ENCODE results near the gene KLF3.

KLF3 gene

GRCh38 chr4:38630519-38630918 is 33.5 kb upstream of the KLF3 start:
- DNase-seq (ENCODE audit: low spot score), result no peak
- no peak for TF ChIP-seq CTCF (IDR thresholded peaks at IDR 0.05; ENCODE audit: borderline replicate concordance, control extremely low read depth, extremely low read depth, insufficient read depth, missing control alignments)
- in situ Hi-C loops (cut with MboI; ENCODE audit: low sequenced_read_pairs, unreplicated experiment), result no loop called here

GRCh38 chr4:38634047-38634759 is 29.8 kb upstream of the KLF3 start:
- TF ChIP-seq CTCF (IDR thresholded peaks at IDR 0.05; ENCODE audit: borderline replicate concordance, control extremely low read depth, extremely low read depth, insufficient read depth, missing control alignments), result no peak
- in situ Hi-C loops (cut with MboI; ENCODE audit: low sequenced_read_pairs, unreplicated experiment), result no loop called here

GRCh38 chr4:38639242-38639641 is 24.8 kb upstream of the KLF3 start:
- no peak for TF ChIP-seq CTCF (IDR thresholded peaks at IDR 0.05; ENCODE audit: borderline replicate concordance, control extremely low read depth, extremely low read depth, insufficient read depth, missing control alignments)

More at GRCh38 chr4:38634047-38634759, 29.8 kb upstream of the KLF3 start:
- DNase-seq (ENCODE audit: low spot score), result no peak

GRCh38 chr4:38641811-38642210 is 22.2 kb upstream of the KLF3 start:
- TF ChIP-seq CTCF (IDR thresholded peaks at IDR 0.05; ENCODE audit: borderline replicate concordance, control extremely low read depth, extremely low read depth, insufficient read depth, missing control alignments), result no peak
- in situ Hi-C loops (cut with MboI; ENCODE audit: low sequenced_read_pairs, unreplicated experiment), result no loop called here
- no peak for DNase-seq (ENCODE audit: low spot score)

More at GRCh38 chr4:38639242-38639641, 24.8 kb upstream of the KLF3 start:
- no peak for DNase-seq (ENCODE audit: low spot score)
- in situ Hi-C loops (cut with MboI; ENCODE audit: low sequenced_read_pairs, unreplicated experiment), result no loop called here

- no peak for DNase-seq (ENCODE audit: low spot score)
- in situ Hi-C loops (cut with MboI; ENCODE audit: low sequenced_read_pairs, unreplicated experiment), result no loop called here
- no peak for TF ChIP-seq CTCF (IDR thresholded peaks at IDR 0.05; ENCODE audit: borderline replicate concordance, control extremely low read depth, extremely low read depth, insufficient read depth, missing control alignments)
These were observed 19.8 kb upstream of the KLF3 start for GRCh38 chr4:38644201-38644600.

- no peak for TF ChIP-seq CTCF (IDR thresholded peaks at IDR 0.05; ENCODE audit: borderline replicate concordance, control extremely low read depth, extremely low read depth, insufficient read depth, missing control alignments)
- DNase-seq (ENCODE audit: low spot score), result no peak
- in situ Hi-C loops (cut with MboI; ENCODE audit: low sequenced_read_pairs, unreplicated experiment), result no loop called here
These were observed 16.7 kb upstream of the KLF3 start for GRCh38 chr4:38647101-38647819.

Data from GM13976 (cell line).